ENCODE measurements around the gene ANKS1B. TPM values are rescaled to one million over a fixed set of nuclear protein-coding genes. Genes with fewer than 3 reads are reported as not detected.

The ANKS1B gene
- total RNA-seq, 4 donors from 2014 or later: 1.5 to 5.5 (median 4.4) TPM

DNA sequence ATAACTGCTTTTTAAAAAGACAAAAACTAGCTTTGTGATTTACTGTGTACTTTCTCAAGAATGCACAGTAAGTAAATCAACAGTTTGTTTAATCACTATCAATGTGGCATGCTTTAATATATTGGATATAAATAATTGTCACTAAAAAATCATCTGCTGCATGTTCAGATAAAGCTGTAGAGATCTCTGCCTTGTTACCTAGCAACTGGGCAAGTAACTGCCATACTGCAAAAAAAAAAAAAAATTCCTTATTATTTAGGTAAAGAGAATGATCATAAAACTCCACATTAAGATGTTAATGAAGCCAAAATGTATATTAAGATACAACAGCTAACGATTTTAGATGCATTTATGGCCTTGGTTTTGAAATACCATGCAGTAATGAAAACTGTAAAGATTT is 1102.2 kb downstream of the ANKS1B start:
- no peak for DNase-seq (ENCODE audit: low spot score in 2 of 2)
- 41 to 82% methylated on average over 1 of the region's 1 CpG for WGBS, 2 donors
- H3K4me3 ChIP-seq (ENCODE audit: low read depth, poor library complexity, severe bottlenecking): no peak overlapping the region
- TF ChIP-seq CTCF (IDR thresholded peaks at IDR 0.05) (no peak), POLR2A (IDR thresholded peaks at IDR 0.05) (no peak)
- intact Hi-C loops (cut with DNase I; ENCODE audit: low total_unique reads): no loop called here

DNA sequence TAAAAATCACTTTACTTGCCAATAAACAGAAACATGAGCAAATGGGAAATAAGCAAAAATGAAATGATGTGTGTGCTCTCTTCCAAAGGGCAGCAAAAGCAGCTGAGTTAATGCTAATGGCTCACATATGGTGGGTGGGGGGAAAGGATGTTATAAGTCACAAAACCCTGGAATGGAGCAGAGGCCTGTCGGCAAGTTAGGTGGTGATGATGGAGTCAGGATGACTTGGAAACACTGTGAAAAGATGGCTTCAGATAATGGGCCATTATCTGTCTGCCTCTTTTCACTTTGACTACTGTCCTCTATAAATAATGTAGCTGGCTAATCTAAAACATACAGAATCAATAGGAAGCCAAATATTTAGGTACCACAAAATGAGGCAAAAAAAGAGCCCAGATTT is 1111.0 kb downstream of the ANKS1B start:
- 55 to 58% methylated on average over 1 of the region's 1 CpG for WGBS, 2 donors
- intact Hi-C loops (cut with DNase I; ENCODE audit: low total_unique reads): no loop called here
- H3K4me3 ChIP-seq (ENCODE audit: low read depth, poor library complexity, severe bottlenecking): no peak overlapping the region
- TF ChIP-seq POLR2A (IDR thresholded peaks at IDR 0.05): no peak
- TF ChIP-seq CTCF (IDR thresholded peaks at IDR 0.05): no peak
- DNase-seq (ENCODE audit: low spot score in 2 of 2): no peak

GRCh38 chr12:98870504-98870903 is 1114.2 kb downstream of the ANKS1B start:
- intact Hi-C loops (cut with DNase I; ENCODE audit: low total_unique reads): no loop called here
- 62 to 64% methylated on average over 6 of the region's 6 CpGs for WGBS, 2 donors
- H3K4me3 ChIP-seq (ENCODE audit: low read depth, poor library complexity, severe bottlenecking): no peak overlapping the region
- no peak for DNase-seq (ENCODE audit: low spot score in 2 of 2)
- no peak for TF ChIP-seq CTCF (IDR thresholded peaks at IDR 0.05)
- no peak for TF ChIP-seq POLR2A (IDR thresholded peaks at IDR 0.05)

- no peak overlapping the region for H3K4me3 ChIP-seq (ENCODE audit: low read depth, poor library complexity, severe bottlenecking)
- intact Hi-C loops (cut with DNase I; ENCODE audit: low total_unique reads): no loop called here
- 87 to 93% methylated on average over 2 of the region's 2 CpGs for WGBS, 2 donors
- TF ChIP-seq CTCF (IDR thresholded peaks at IDR 0.05) (no peak), POLR2A (IDR thresholded peaks at IDR 0.05) (no peak)
- DNase-seq (ENCODE audit: low spot score in 2 of 2): no peak
Observed at GRCh38 chr12:98869886-98870503, 1114.7 kb downstream of the ANKS1B start.

GRCh38 chr12:98868538-98868937 is 1116.2 kb downstream of the ANKS1B start:
- TF ChIP-seq CTCF (IDR thresholded peaks at IDR 0.05): no peak
- 69 to 78% methylated on average over 4 of the region's 4 CpGs for WGBS, 2 donors
- DNase-seq (ENCODE audit: low spot score in 2 of 2): no peak
- intact Hi-C loops (cut with DNase I; ENCODE audit: low total_unique reads): no loop called here
- H3K4me3 ChIP-seq (ENCODE audit: low read depth, poor library complexity, severe bottlenecking): no peak overlapping the region

- no peak for DNase-seq (ENCODE audit: low spot score in 2 of 2)
- intact Hi-C loops (cut with DNase I; ENCODE audit: low total_unique reads): no loop called here
- TF ChIP-seq CTCF (IDR thresholded peaks at IDR 0.05) (no peak), POLR2A (IDR thresholded peaks at IDR 0.05) (no peak)
- 49 to 50% methylated on average over 6 of the region's 6 CpGs for WGBS, 2 donors
- H3K4me3 ChIP-seq (ENCODE audit: low read depth, poor library complexity, severe bottlenecking): no peak overlapping the region
Observed at GRCh38 chr12:98868076-98868475, 1116.7 kb downstream of the ANKS1B start.
